ENCODE measurements around the gene KRTAP1-4.

DNA sequence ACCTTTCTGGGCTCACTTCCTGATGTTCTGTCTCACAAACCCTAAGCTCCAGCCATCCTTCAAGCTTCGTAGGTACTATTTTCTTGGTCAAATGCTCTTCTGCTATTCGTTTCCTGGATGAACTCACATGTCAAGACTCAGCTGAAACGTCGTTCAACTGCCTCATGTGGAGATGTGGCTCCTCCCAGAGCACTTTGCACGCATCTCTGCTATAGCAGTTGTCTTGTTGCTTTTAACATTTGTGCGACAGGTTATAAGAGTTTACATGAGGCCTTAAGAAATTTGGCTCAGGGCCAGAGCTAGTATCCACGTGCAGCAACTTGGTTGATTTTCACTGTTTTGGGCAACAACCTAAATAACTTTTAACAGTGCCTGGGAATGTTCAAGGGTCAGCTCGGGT lies 43.1 kb downstream of the KRTAP1-4 start:
- TF ChIP-seq TCF12 (IDR thresholded peaks at IDR 0.05; ENCODE audit: low read depth) = no peak
- no peak for TF ChIP-seq EP300 (IDR thresholded peaks at IDR 0.05; ENCODE audit: borderline replicate concordance)
- TF ChIP-seq, protein P1, sequence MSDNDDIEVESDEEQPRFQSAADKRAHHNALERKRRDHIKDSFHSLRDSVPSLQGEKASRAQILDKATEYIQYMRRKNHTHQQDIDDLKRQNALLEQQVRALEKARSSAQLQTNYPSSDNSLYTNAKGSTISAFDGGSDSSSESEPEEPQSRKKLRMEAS (IDR thresholded peaks at IDR 0.05) = no peak
